Heart left ventricle (tissue), 13 donors: ENCODE measurements around the gene RPL13.

Experiments used
- POLR2A ChIP-seq, 2 donors: fragments of 450-650 bp; IDR thresholded peaks; one replicate each; pipeline ENCODE4 v1.6.1; 2017; ENCODE audit warnings: antibody characterized with exemption in 2 of 2, mild to moderate bottlenecking in 2 of 2, moderate library complexity in 2 of 2
- TF ChIP-seq, protein P1 (sequence below), 12 donors: fragments of 200-600 bp; sonication (generic) in 4 of 12; IDR thresholded peaks; one replicate each; pipeline versions ENCODE4 v1.5.0 to v1.8.0; 2018 to 2022; ENCODE audit warnings: antibody characterized with exemption in 12 of 12, mild to moderate bottlenecking in 5 of 12
- donor health status: ischemic (EF 13 %, LVEDD 7.1; RV severe dilation, severe dysfunction).
- donor health status: DM: no; HTN: yes; CAD: no.
- donor health status: DM: no; HTN: no; CAD: no.
- donor health status: ischemic (EF 25% LVEDD 6.9; RV normal size, moderate dysfunction).
- donor health status: ischemic (EF 25% LVEDD 5.7; RV mildly dilated, moderate dysfunction).
- donor health status: ischemic (EF 35%, LVEDD 5.7; RV mildly dilated, moderate dysfunction).
- donor health status: nonischemic (EF 11% LVEDD 7.7; RV severe dilation, severe dysfunction).
- donor health status: DM: yes; HTN: yes; CAD: no.
- donor health status: PGD.
- donor health status: ischemic (EF 29% LVEDD 5.4; RV normal size, mild dysfunction).
- donor health status: nonischemic (EF 23%, LVEDD 6.1; RV moderate dilation, normal function).

DNA sequence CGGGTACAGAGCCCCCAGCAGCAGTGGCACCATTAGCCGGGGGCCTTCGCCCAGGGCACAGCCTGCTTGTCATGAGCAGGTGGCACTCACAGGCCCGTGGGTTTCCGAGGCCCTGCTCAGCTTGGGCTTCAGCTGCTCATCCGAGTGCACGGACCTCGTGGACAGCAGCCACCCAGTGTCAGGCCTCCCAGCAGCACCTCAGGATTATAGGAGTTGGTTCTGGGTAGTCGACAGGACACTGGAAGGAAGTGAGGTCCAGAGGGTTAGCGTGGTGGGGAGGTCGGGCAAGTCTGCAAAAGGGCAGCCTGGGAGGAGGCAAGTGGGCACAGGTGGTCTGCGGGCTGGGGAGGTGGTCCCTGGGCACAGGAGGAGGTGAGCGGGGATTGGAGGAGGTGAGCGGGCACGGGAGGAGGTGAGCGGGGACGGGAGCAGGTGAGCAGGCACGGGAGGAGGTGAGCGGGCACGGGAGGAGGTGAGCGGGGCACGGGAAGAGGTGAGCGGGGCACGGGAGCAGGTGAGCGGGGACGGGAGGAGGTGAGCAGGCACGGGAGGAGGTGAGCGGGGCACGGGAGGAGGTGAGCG is 10.0 kb downstream of the RPL13 start:
- TF ChIP-seq, protein P1, sequence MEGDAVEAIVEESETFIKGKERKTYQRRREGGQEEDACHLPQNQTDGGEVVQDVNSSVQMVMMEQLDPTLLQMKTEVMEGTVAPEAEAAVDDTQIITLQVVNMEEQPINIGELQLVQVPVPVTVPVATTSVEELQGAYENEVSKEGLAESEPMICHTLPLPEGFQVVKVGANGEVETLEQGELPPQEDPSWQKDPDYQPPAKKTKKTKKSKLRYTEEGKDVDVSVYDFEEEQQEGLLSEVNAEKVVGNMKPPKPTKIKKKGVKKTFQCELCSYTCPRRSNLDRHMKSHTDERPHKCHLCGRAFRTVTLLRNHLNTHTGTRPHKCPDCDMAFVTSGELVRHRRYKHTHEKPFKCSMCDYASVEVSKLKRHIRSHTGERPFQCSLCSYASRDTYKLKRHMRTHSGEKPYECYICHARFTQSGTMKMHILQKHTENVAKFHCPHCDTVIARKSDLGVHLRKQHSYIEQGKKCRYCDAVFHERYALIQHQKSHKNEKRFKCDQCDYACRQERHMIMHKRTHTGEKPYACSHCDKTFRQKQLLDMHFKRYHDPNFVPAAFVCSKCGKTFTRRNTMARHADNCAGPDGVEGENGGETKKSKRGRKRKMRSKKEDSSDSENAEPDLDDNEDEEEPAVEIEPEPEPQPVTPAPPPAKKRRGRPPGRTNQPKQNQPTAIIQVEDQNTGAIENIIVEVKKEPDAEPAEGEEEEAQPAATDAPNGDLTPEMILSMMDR (IDR thresholded peaks at IDR 0.05) = no peak
- no peak for TF ChIP-seq POLR2A (IDR thresholded peaks at IDR 0.05)
